Measurements from ENCODE around the gene RBM47. TPM values are rescaled to one million over a fixed set of nuclear protein-coding genes. Genes with fewer than 3 reads are reported as not detected.

RBM47 gene
- total RNA-seq, 4 donors from 2014 or later, result 200 to 369 (median 323) TPM

DNA sequence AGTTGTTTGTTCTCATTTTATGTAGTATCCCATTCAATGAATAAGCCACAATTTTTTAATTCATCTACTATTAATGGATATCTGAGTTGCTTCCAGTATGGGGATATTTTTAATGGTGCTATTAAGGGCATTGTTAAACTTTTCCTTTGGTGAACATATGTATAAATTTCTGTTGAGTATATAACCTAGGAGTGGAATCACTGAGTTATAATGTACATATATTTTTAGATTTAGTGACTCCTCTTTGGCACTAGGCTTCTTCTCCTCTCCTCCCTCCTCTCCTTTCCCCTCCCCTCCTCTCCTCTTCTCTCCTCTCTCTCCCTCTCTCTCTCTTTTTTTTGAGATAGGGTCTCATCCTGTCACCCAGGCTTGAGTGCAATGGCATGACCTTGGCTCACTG is 26.4 kb downstream of the RBM47 start:
- DNase-seq, result no peak
- Histone ChIP-seq H3K36me3 (no peaks in the 10 kb centered on the region), H3K27me3 (no peaks in the 10 kb centered on the region), H3K27ac (no peak overlapping the region), H3K4me1 (peaks cover 0 to 9% of the 10 kb centered on the region in 2 donors), H3K4me3 (replicated peaks in 1 of 3) (no peak overlapping the region), H3K9me3 (no peaks in the 10 kb centered on the region)
- intact Hi-C loops (cut with DNase I), result no loop called here
- no peak for TF ChIP-seq POLR2A (IDR thresholded peaks at IDR 0.05)
- TF ChIP-seq CTCF (IDR thresholded peaks at IDR 0.05), result no peak

GRCh38 chr4:40601641-40602040 is 28.0 kb downstream of the RBM47 start:
- Histone ChIP-seq H3K9me3 (no peaks in the 10 kb centered on the region), H3K27ac (no peak overlapping the region), H3K27me3 (no peaks in the 10 kb centered on the region), H3K4me1 (peaks cover 0 to 9% of the 10 kb centered on the region in 2 donors), H3K36me3 (no peaks in the 10 kb centered on the region), H3K4me3 (replicated peaks in 1 of 3) (no peak overlapping the region)
- intact Hi-C loops (cut with DNase I), result no loop called here
- DNase-seq, result no peak
- TF ChIP-seq CTCF (IDR thresholded peaks at IDR 0.05), result no peak
- 85 to 92% methylated on average over 7 of the region's 7 CpGs for WGBS, 2 donors

GRCh38 chr4:40600850-40601249 is 28.8 kb downstream of the RBM47 start:
- H3K4me1 ChIP-seq, result peaks cover 0 to 9% of the 10 kb centered on the region in 2 donors
- no peaks in the 10 kb centered on the region for H3K27me3 ChIP-seq
- no peaks in the 10 kb centered on the region for H3K9me3 ChIP-seq
- no peak overlapping the region for H3K4me3 ChIP-seq (replicated peaks in 1 of 3)
- intact Hi-C loops (cut with DNase I), result no loop called here
- no peak overlapping the region for H3K27ac ChIP-seq
- 92 to 97% methylated on average over 10 of the region's 10 CpGs for WGBS, 2 donors
- DNase-seq, result no peak
- peaks cover 0 to 3% of the 10 kb centered on the region in 2 donors for H3K36me3 ChIP-seq
- TF ChIP-seq POLR2A (IDR thresholded peaks at IDR 0.05) (no peak), CTCF (IDR thresholded peaks at IDR 0.05) (no peak)

DNA sequence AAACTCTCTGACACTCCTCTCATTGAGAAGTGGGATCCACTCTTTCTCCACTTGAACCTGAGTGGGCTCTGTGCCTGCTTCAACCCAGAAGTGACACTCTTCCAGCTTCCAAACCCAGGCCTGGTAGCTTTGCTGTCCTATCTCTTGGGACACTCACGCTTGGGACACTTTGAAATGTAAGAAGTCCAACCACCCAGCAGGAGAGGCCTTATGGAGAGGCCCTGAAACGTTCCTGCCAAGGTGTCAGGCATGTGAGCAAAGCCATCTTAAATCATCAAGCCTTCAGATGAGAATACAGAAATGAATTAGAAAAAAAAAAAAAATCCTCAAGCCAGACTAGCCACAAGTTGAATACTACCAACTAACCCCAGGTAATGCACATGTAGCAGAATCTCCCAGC is 30.2 kb downstream of the RBM47 start:
- no peaks in the 10 kb centered on the region for H3K9me3 ChIP-seq
- no peak overlapping the region for H3K4me3 ChIP-seq (replicated peaks in 1 of 3)
- H3K36me3 ChIP-seq, result peaks cover 3 to 8% of the 10 kb centered on the region in 2 donors
- DNase-seq, result no peak
- no peak overlapping the region for H3K27ac ChIP-seq
- whole genome bisulfite sequencing, 2 donors, result 56 to 60% methylated on average over 2 of the region's 2 CpGs
- no peaks in the 10 kb centered on the region for H3K27me3 ChIP-seq
- intact Hi-C loops (cut with DNase I), result no loop called here
- no peak for TF ChIP-seq CTCF (IDR thresholded peaks at IDR 0.05)
- no peak for TF ChIP-seq POLR2A (IDR thresholded peaks at IDR 0.05)
- peaks cover 0 to 9% of the 10 kb centered on the region in 2 donors for H3K4me1 ChIP-seq

DNA sequence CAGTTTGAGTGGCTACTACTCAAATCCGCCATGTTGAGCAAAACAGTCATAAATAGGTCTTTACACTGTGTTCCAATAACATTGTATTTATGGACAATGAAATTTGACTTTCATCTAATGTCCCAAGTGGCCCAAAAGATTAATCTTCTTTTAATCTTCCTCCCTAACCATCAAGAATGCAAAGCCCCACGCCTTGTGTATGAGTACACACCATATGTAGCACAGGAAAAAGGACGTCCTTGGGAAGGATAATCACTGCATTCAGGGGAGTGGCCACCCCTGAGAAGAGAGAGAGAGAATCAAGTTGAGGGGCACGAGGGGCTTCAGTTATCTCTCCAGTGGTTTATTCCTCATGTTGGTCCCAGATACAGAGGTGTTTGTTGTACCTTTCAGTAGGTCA is 33.1 kb downstream of the RBM47 start:
- 81 to 82% methylated on average over 4 of the region's 4 CpGs for WGBS, 2 donors
- Histone ChIP-seq H3K27me3 (no peaks in the 10 kb centered on the region), H3K4me3 (replicated peaks in 1 of 3) (no peak overlapping the region), H3K9me3 (no peaks in the 10 kb centered on the region), H3K27ac (no peak overlapping the region), H3K4me1 (peaks cover 0 to 9% of the 10 kb centered on the region in 2 donors), H3K36me3 (peaks cover 3 to 8% of the 10 kb centered on the region in 2 donors)
- TF ChIP-seq POLR2A (IDR thresholded peaks at IDR 0.05) (no peak), CTCF (IDR thresholded peaks at IDR 0.05) (no peak)
- intact Hi-C loops (cut with DNase I), result no loop called here
- DNase-seq, result no peak

All from thyroid gland (tissue), 4 donors.